ENCODE results near the gene RSAD1. TPM values are rescaled to one million over a fixed set of nuclear protein-coding genes. Genes with fewer than 3 reads are reported as not detected.

RSAD1 gene
- polyA plus RNA-seq, 3 donors from 2014 or later: 50.5 to 54.2 (median 54.1) TPM

GRCh38 chr17:50531428-50532025, 52.9 kb downstream of the RSAD1 start:
- Mint-ChIP-seq H3K27me3 (ENCODE audit: low read depth in 3 of 3) (peaks cover 6 to 19% (median 19%) of the 10 kb centered on the region in 3 donors), H3K9me3 (no peaks in the 10 kb centered on the region), H3K36me3 (no peaks in the 10 kb centered on the region), H3K4me1 (no peaks in the 10 kb centered on the region), H3K4me3 (no peak overlapping the region), H3K27ac (no peak overlapping the region)
- no peak for DNase-seq

DNA sequence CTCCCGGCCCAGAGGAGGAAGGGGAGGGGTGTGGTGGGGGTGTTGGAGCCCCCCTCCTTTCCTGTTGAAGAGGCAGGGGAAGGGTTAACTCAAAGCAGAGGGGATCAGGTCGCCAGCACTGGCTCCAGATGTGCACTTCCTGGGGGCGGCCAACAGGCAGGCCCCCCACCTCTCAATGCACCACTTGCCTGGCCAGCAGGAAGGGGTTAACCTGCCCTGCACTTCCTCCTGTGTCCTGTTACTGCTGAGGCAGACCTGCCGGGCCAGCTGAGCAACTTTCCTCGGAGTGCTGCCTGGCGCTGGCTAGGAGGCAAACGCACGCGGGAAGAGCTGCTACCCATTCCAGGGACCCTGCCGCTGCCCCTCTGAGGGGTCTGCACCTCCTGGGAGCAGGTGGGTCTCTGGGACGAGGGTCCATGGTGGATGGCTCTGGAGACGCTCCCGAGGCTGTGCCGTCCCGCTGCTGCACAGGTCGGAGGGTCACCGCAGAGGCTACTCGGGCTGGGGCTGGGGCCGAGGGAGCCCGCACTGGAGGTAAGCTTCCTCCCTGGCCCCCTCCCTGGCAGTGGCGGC, 53.9 kb downstream of the RSAD1 start, which contains the start of gene EPN3:
EPN3 (plus strand) TSS at position 284 of the 573 bp plus-strand sequence. CDS start 3,822 bp downstream, outside the sequence.
- Mint-ChIP-seq H3K4me3 (no peak within 1 kb of the TSS), H3K36me3 (no peaks in the 10 kb centered on the region), H3K27ac (no peak within 1 kb of the TSS), H3K9me3 (no peaks in the 10 kb centered on the region), H3K27me3 (ENCODE audit: low read depth in 3 of 3) (peaks cover 6 to 19% (median 19%) of the 10 kb centered on the region in 3 donors), H3K4me1 (no peaks in the 10 kb centered on the region)
- no peak for DNase-seq

GRCh38 chr17:50533185-50533584, 54.5 kb downstream of the RSAD1 start:
- Mint-ChIP-seq H3K9me3 (no peaks in the 10 kb centered on the region), H3K4me3 (no peak overlapping the region), H3K4me1 (no peaks in the 10 kb centered on the region), H3K27ac (no peak overlapping the region), H3K36me3 (no peaks in the 10 kb centered on the region), H3K27me3 (ENCODE audit: low read depth in 3 of 3) (peaks cover 6 to 19% (median 19%) of the 10 kb centered on the region in 3 donors)
- no peak for DNase-seq

DNA sequence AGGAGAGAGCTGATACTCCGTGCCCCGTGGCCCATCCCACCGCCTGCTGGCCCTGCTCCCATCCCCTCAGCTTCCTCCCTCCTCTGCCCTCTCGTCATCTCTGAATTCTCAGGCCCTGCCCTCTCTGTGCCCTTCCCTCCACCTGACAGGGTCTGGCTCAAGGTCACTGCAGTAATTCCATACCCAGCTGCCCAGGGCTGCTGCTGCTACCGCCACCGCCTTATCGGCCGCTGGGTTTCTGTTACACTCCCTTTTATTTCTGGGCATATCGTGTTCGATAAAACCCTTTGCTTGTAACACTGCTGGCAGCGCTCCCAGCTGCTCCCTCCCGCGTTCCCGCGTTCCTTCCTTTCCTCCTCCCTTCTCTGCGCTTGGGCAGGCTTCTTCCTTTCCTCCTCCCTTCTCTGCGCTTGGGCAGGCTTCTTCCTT, 55.1 kb downstream of the RSAD1 start:
- no peaks in the 10 kb centered on the region for H3K36me3 Mint-ChIP-seq
- H3K4me1 Mint-ChIP-seq: no peaks in the 10 kb centered on the region
- H3K27ac Mint-ChIP-seq: no peak overlapping the region
- peaks cover 6 to 19% (median 19%) of the 10 kb centered on the region in 3 donors for H3K27me3 Mint-ChIP-seq (ENCODE audit: low read depth in 3 of 3)
- H3K9me3 Mint-ChIP-seq: no peaks in the 10 kb centered on the region
- H3K4me3 Mint-ChIP-seq: no peak overlapping the region
- no peak for DNase-seq

- H3K4me1 Mint-ChIP-seq: no peaks in the 10 kb centered on the region
- H3K36me3 Mint-ChIP-seq: no peaks in the 10 kb centered on the region
- no peaks in the 10 kb centered on the region for H3K9me3 Mint-ChIP-seq
- H3K27me3 Mint-ChIP-seq (ENCODE audit: low read depth in 3 of 3): peaks cover 6 to 19% (median 19%) of the 10 kb centered on the region in 3 donors
- no peak for DNase-seq
- peak overlapping the region in 1 of 6 donors; percentile 40 for H3K27ac Mint-ChIP-seq
- H3K4me3 Mint-ChIP-seq: no peak overlapping the region
Measured at GRCh38 chr17:50534222-50534978, 55.7 kb downstream of the RSAD1 start.

GRCh38 chr17:50534979-50535326, 56.3 kb downstream of the RSAD1 start:
- DNase-seq: no peak
- Mint-ChIP-seq H3K27ac (no peak overlapping the region), H3K27me3 (ENCODE audit: low read depth in 3 of 3) (peaks cover 6 to 19% (median 17%) of the 10 kb centered on the region in 3 donors), H3K4me1 (no peaks in the 10 kb centered on the region), H3K36me3 (no peaks in the 10 kb centered on the region), H3K4me3 (no peak overlapping the region), H3K9me3 (no peaks in the 10 kb centered on the region)

GRCh38 chr17:50535407-50535806, 56.7 kb downstream of the RSAD1 start:
- H3K27ac Mint-ChIP-seq: no peak overlapping the region

More at GRCh38 chr17:50535407-50535806, 56.7 kb downstream of the RSAD1 start:
- H3K27me3 Mint-ChIP-seq (ENCODE audit: low read depth in 3 of 3): peaks cover 6 to 19% (median 15%) of the 10 kb centered on the region in 3 donors
- no peaks in the 10 kb centered on the region for H3K4me1 Mint-ChIP-seq
- H3K9me3 Mint-ChIP-seq: no peaks in the 10 kb centered on the region
- no peaks in the 10 kb centered on the region for H3K36me3 Mint-ChIP-seq
- no peak for DNase-seq
- H3K4me3 Mint-ChIP-seq: no peak overlapping the region

Other genes with a start within 250 kb of the RSAD1 start
- not detected for gene TMEM92, start 204.4 kb upstream of the RSAD1 start, polyA plus RNA-seq
- 10 to 100 TPM in 1 of 3 donors, 1 to 10 TPM in 2; 6.8 to 17.4 (median 7.1) TPM for gene XYLT2, start 132.7 kb upstream of the RSAD1 start, polyA plus RNA-seq
- 10 to 100 TPM; 47.8 to 69.1 (median 49.4) TPM for gene MRPL27, start 105.7 kb upstream of the RSAD1 start, polyA plus RNA-seq
- gene EME1, start 105.6 kb upstream of the RSAD1 start, polyA plus RNA-seq: under 1 TPM in 2 of 3 donors, not detected in 1; 0.47 to 0.85 TPM
- gene LRRC59, start 81.3 kb upstream of the RSAD1 start, polyA plus RNA-seq: 10 to 100 TPM; 16.8 to 30.3 (median 23.9) TPM
- 10 to 100 TPM in 1 of 3 donors, 1 to 10 TPM in 2; 4.8 to 11.1 (median 5.4) TPM for gene ACSF2, start 52.6 kb upstream of the RSAD1 start, polyA plus RNA-seq
- gene CHAD, start 10.0 kb upstream of the RSAD1 start, polyA plus RNA-seq: not detected
- under 1 TPM in 1 of 3 donors, not detected in 2; 1.00 TPM for gene MYCBPAP, start 29.6 kb downstream of the RSAD1 start, polyA plus RNA-seq
- gene EPN3, start 53.9 kb downstream of the RSAD1 start, polyA plus RNA-seq: not detected
- gene SPATA20, start 68.3 kb downstream of the RSAD1 start, polyA plus RNA-seq: 10 to 100 TPM in 1 of 3 donors, 1 to 10 TPM in 2; 9.8 to 23.0 (median 9.9) TPM
- not detected for gene CACNA1G, start 81.9 kb downstream of the RSAD1 start, polyA plus RNA-seq
- 1 to 10 TPM in 1 of 3 donors, under 1 TPM in 1, not detected in 1; 0.52 to 1.2 TPM for gene ABCC3, start 156.0 kb downstream of the RSAD1 start, polyA plus RNA-seq
- gene ANKRD40, start 229.1 kb downstream of the RSAD1 start, polyA plus RNA-seq: 1 to 10 TPM; 2.3 to 6.8 (median 4.0) TPM
- 10 to 100 TPM; 29.2 to 77.8 (median 30.0) TPM for gene LUC7L3, start 240.7 kb downstream of the RSAD1 start, polyA plus RNA-seq

Data from immature natural killer cell (primary cell).